NCI-H460 (cell line): ENCODE measurements around the gene GRIK3. TPM values are rescaled to one million over a fixed set of nuclear protein-coding genes. Genes with fewer than 3 reads are reported as not detected.

Experiments used
- DNase-seq: peaks from one replicate; pipeline ENCODE4 v3.0.0-alpha.2; 2016; ENCODE audit warnings: low read depth; ENCODE audit errors: extremely low read depth
- total RNA-seq: library from RNA; depleted of rRNA; stranded (reverse); fragments of >200 nt; shearing (Covaris generic); gene quantifications from 2 replicates; pipeline ENCODE4 v1.2.3, GENCODE V29; 2014

The GRIK3 gene
- total RNA-seq, 1 experiment from 2014 or later = not detected

- no peak for DNase-seq
Measured at GRCh38 chr1:36803868-36804570, 230.3 kb downstream of the GRIK3 start.

DNA sequence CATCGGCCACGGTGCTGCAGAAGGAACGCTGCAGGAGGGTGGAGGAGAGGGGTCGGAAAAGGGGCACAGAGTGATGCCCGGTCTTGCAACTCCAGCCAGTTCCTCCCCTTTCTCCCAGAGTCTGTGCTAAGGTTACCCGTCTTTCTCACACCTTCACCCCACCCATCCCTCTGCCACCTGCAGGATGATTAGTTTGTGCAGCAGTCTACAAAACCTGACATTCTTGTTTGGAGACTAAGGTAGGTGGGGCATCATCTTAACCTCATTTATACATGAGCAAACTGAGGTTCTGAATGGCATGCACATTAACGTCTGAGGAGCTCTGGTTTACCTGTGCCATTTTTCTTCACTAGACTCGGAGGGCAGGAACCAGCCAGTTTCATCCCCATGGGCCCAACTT is 232.3 kb downstream of the GRIK3 start:
- DNase-seq = no peak

DNA sequence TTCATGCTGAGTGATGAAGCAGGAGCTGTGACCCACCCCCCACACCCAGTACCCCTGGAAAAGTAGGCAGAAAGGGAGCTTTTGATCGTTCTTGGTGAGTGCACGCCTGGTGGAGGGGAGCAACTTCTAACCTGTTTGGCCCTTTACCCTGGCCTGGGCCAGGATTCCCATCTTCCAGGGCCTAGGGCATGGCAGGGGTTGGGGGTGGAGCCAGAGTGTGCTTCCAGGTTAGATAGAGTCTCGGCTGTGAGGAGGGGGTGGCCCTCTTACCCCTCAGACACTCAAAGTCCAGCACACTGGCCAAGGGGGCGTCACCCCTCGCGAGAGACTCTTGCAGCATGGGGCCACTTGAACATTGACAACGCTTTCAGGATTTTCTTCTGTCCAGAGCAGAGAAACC is 236.6 kb downstream of the GRIK3 start:
- DNase-seq = no peak

DNA sequence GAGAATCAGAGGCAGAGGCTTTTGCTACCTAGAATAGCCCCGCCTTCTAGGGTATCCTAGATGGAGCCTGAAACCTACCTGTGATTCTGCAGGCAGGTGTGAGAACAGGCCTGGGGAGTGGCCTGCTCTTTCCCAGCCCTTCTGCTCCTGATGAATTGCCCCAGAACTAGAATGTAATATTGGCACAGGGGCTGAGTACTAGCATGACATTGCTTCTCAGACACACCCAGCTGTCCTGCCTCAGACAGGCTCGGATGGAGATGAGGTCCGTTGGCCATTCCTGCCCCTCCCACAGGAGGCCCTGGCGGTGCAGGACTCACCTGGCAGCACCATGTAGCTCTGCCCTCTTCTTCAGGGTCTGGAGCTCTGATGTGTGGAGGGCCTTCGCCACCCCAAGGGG is 237.6 kb downstream of the GRIK3 start:
- DNase-seq = no peak

- DNase-seq = no peak
Measured at GRCh38 chr1:36796106-36796590, 238.2 kb downstream of the GRIK3 start.

DNA sequence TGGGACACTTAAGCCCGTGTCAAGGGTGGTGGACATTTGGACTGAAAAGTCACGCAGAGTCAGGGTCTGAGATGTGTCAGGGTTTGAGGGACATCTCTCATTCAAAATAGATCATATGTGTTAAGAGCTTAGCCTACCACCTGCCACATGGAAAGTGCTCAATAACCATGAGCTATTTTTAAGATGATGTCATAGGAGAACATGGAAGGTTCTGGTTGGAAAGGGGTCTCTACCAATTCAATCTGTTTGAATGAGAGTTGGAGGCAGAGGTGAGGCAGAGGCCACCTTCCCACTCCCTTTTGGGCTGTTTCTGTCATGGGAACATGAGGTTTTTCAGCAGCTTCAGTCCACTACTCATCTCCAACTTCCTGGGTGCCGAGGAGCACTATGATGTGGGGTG is 239.9 kb downstream of the GRIK3 start:
- DNase-seq = no peak

- no peak for DNase-seq
Measured at GRCh38 chr1:36793452-36793851, 240.9 kb downstream of the GRIK3 start.

GRCh38 chr1:36792292-36792691 is 242.0 kb downstream of the GRIK3 start:
- no peak for DNase-seq

DNA sequence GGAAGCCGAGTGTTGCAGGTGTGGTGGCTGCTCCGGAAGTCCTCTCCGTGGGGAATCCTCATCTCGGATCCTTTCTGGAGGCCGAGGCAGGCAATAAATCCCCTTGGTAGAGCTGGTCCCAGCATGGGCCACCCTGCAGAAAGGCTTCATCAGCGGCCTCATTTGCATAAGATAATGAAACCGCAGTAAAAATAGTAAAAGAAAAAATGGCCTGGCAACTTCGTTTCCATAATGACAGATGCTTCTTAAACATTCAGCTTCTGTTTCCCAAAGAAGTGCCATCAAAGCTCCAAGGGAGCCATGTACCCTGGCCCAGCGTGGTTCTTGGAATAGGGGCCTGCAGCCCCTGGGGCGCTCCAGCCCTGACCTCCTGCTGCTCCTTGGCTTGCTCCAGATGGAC is 244.1 kb downstream of the GRIK3 start:
- DNase-seq = no peak

GRCh38 chr1:36789535-36789934 is 244.8 kb downstream of the GRIK3 start:
- DNase-seq = no peak

- DNase-seq = no peak
Measured at GRCh38 chr1:36787312-36787913, 246.9 kb downstream of the GRIK3 start.

DNA sequence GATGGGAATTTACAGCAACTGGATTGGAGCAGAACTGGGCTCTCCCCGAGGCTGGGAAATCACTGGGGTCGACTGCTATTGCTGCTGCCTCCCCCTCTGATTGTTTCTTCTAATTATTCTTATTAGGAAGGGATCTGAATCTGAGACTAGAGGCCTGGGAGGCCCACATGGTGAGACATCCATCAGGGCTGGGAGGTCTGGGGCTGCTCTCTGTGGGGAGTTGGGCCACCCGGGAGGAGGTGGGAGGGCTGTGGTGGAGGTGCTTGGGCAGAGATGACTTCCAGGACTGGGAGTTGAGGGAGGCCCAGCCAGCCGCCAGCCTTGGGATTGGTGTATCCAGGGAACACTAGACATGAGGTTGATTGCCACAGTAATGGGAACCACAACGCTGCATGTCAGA is 247.9 kb downstream of the GRIK3 start:
- DNase-seq = no peak

DNA sequence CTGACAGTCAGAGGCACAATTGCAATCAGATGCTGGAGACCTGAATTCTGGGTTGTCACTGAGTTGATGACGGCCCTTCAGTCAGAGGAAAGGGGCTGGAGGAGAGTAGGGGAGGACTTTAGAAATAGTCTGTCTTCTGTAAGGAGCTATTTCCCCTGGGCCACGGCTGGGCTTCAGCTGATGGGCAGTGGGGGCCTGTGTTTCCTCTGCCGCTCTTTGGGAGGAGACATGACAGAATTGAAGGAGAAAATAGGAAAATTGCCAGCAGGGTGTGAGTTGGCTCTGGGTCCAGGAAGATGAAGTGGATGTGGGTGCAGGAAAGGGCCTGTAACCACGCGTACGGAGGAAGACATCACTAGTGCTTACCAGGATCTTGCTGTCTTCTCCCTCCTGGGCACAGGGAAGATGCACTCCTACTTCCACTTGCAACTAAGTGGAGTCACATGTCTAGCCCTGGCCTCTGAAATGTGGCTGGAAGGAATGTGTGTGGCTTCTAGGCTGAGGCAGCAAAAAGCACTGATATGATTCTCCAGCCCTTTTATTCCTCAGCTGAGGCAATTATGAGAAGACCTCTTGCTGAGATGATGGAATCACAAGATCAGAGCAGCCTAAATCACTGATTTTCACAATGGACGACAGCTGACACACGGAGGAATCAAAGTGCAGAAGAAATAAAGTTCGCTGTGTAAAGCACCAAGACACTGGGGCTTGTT is 250.0 kb downstream of the GRIK3 start:
- no peak for DNase-seq

DNA sequence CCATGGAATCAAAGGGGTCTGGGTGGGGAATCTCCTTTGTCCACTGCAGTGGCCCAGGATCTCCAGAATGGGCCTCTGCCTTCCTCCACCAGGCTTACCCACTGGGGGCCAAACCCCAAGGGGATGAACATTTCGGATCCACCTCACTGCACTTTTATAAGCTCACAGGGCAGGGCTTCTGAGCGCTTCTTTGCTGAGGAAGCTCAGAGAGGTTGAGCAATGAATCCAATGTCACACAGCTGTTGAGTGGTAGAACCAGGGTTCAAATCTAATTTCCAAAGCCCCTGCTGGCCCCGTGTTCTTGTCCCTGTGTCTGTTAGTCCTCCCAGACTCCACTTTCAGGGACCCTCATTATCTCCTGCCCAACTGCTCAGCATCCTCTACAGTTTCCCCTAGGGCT is 250.8 kb downstream of the GRIK3 start:
- no peak for DNase-seq

- no peak for DNase-seq
Measured at GRCh38 chr1:36782785-36783184, 251.5 kb downstream of the GRIK3 start.

DNA sequence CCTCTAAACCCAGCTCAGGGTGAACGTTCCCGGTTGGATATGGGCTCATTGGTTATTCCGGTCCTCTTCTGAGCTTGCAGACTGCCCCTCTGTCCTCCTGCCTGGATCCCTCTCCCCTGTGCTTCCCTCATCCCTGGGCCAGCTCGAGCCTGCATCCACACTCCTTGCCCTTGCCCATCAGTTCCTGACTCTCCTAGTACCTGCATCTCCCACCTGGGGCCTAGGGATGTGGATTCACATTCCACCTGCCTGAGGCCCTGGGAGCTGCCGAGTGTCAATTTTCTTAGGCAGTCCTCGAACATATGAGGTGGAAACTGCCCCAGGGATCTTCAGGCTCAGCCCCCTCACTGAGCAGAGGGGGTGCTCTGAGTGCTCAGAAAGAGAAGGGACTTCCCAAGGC is 252.2 kb downstream of the GRIK3 start:
- DNase-seq = no peak

- DNase-seq = no peak
Measured at GRCh38 chr1:36781098-36781497, 253.2 kb downstream of the GRIK3 start.

DNA sequence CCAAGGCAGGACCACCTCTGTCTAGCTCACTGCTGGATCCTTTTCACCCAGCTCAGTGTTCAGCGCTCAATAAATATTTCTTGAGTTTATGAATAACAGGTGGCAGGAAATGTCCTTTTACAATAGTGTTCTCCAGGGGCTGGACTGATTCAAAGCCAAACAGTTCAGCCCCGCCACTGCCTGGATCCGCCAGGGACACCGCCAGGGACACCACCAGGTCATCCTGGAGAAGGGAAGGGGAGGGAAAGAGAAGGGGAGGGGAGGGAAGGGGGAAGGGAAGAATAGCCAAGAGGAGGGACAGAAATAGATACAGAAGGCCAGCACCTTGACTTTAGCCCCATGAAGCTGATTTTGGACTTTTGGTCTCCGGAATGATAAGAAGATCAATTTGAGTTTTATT is 255.6 kb downstream of the GRIK3 start:
- DNase-seq = no peak

DNA sequence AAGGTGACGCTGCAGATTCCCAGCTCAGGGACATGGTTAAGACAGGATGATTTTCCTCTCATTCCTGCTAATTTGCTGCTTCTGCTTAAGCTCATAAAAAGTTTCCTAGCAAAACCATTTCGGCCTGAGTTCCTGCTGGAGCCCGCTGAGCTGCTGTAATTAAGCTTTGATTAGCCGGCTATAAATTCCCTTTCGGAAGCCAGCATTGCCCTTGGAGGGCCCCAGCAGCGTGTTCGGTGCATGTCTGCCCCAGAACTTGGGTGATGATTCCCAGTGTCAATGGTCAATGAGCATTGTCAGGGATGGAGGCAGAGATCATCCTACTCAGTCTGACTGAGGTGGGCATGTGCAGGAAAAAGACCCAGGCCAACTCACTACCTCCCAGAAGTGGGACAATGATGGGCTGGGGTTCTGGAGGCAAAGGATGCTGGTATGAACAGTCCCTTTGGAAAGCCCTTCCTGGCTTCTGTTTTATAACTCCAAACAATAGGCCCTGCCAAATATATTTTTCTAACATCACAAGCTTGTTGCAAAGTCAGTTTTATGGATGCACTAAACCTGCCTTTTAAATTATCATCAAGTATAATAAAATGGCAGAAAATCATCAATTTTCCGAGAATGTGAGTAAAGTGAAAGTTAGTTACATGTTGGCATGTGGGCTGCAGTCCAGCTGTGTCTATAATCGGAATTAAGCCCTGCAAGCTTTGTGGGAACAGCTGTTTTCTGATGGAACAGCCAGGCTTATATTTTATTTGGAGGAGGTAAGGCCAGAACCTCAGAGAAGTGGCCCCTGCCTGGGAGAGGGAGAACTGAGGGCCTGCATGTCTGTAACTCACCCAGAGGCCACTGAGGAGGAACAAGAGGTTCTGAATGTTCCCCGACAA is 257.1 kb downstream of the GRIK3 start:
- DNase-seq = no peak

GRCh38 chr1:36776256-36776655 is 258.1 kb downstream of the GRIK3 start:
- no peak for DNase-seq

- no peak for DNase-seq
Measured at GRCh38 chr1:36775716-36776115, 258.6 kb downstream of the GRIK3 start.
